ENCODE data around the gene CTSL. TPM values are rescaled to one million over a fixed set of nuclear protein-coding genes. Genes with fewer than 3 reads are reported as not detected.

The CTSL gene
- total RNA-seq, 1 experiment from 2014 or later = 32.2 TPM

DNA sequence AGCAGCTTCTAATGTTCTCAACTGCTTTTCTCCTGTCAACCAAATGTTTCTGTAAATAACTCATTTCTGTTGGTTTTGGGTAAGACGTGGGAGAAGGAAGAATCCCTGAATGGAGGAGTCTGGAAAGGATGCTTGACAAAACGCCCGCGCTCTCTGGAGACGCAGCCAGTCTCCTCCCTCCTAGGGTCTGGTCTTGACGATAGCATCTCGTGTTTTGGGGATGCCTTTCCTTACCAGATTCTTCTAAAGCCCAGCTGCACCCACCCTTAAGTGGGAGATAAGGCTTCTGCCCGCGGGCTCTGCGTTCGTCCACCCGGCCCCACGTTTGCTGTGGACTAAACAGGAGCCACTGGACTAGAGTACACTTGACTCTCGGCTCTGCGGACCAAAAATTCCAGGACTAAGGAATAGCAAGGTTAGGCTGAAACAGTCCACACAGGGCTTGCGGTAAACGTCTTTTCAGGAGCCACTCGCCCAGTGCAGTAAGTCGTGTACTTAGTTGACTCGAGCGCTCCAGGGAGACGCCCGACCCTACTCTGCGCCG is 491 bp upstream of the CTSL start:
- Mint-ChIP-seq H3K27ac (ENCODE audit: unreplicated experiment) (peak overlapping the region; percentile 87), H3K9me3 (ENCODE audit: low read depth, unreplicated experiment) (no peaks in the 10 kb centered on the region), H3K4me3 (ENCODE audit: low read depth, unreplicated experiment) (peak overlapping the region; percentile 98), H3K27me3 (ENCODE audit: unreplicated experiment) (peaks cover 17% of the 10 kb centered on the region), H3K36me3 (ENCODE audit: insufficient read depth, unreplicated experiment) (peaks cover 12% of the 10 kb centered on the region), H3K4me1 (ENCODE audit: low read depth, unreplicated experiment) (peaks cover 10% of the 10 kb centered on the region)
- no peak for DNase-seq
- intact Hi-C loops (cut with micrococcal nuclease; ENCODE audit: unreplicated experiment) = no loop called here
- TF ChIP-seq, protein P1, sequence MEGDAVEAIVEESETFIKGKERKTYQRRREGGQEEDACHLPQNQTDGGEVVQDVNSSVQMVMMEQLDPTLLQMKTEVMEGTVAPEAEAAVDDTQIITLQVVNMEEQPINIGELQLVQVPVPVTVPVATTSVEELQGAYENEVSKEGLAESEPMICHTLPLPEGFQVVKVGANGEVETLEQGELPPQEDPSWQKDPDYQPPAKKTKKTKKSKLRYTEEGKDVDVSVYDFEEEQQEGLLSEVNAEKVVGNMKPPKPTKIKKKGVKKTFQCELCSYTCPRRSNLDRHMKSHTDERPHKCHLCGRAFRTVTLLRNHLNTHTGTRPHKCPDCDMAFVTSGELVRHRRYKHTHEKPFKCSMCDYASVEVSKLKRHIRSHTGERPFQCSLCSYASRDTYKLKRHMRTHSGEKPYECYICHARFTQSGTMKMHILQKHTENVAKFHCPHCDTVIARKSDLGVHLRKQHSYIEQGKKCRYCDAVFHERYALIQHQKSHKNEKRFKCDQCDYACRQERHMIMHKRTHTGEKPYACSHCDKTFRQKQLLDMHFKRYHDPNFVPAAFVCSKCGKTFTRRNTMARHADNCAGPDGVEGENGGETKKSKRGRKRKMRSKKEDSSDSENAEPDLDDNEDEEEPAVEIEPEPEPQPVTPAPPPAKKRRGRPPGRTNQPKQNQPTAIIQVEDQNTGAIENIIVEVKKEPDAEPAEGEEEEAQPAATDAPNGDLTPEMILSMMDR (IDR thresholded peaks at IDR 0.05; ENCODE audit: unreplicated experiment) = no peak
- CTCF ChIA-PET = interaction anchor here (0.6 to 1.4 kb wide), 4 partner anchors 11 to 90 kb away, joined by 7 read pairs; no protein-coding TSS in a partner anchor
- BruUV-seq (replicated peaks) = no TSS peak

GRCh38 chr9:87729246-87729645 is 3.3 kb downstream of the CTSL start:
- Mint-ChIP-seq H3K9me3 (ENCODE audit: low read depth, unreplicated experiment) (no peaks in the 10 kb centered on the region), H3K27me3 (ENCODE audit: unreplicated experiment) (no peaks in the 10 kb centered on the region), H3K4me1 (ENCODE audit: low read depth, unreplicated experiment) (peaks cover 10% of the 10 kb centered on the region), H3K27ac (ENCODE audit: unreplicated experiment) (no peak overlapping the region), H3K4me3 (ENCODE audit: low read depth, unreplicated experiment) (no peak overlapping the region), H3K36me3 (ENCODE audit: insufficient read depth, unreplicated experiment) (peaks cover 12% of the 10 kb centered on the region)
- DNase-seq = no peak
- CTCF ChIA-PET = no interaction called here
- intact Hi-C loops (cut with micrococcal nuclease; ENCODE audit: unreplicated experiment) = no loop called here
- TF ChIP-seq, protein P1 (IDR thresholded peaks at IDR 0.05; ENCODE audit: unreplicated experiment) = no peak
- BruUV-seq (replicated peaks) = no TSS peak

DNA sequence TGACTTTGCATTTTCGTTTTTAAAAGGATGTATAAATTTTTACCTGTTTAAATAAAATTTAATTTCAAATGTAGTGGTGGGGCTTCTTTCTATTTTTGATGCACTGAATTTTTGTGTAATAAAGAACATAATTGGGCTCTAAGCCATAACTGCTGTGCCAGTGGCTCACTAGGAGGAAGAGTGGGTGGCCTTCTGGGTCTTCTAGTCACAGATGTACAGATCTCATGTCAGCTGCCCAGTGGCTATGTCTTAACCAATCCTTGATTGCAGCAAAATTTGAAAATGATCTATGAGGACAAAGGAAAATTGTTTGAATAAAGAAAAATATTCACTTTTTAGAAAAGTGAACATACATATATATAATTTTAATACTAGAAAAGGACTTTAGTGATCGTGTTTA is 5.4 kb downstream of the CTSL start:
- H3K27ac Mint-ChIP-seq (ENCODE audit: unreplicated experiment) = no peak overlapping the region
- peaks cover 2% of the 10 kb centered on the region for H3K4me1 Mint-ChIP-seq (ENCODE audit: low read depth, unreplicated experiment)
- no TSS peak for BruUV-seq (replicated peaks)
- no peaks in the 10 kb centered on the region for H3K9me3 Mint-ChIP-seq (ENCODE audit: low read depth, unreplicated experiment)
- H3K36me3 Mint-ChIP-seq (ENCODE audit: insufficient read depth, unreplicated experiment) = peaks cover 4% of the 10 kb centered on the region
- H3K4me3 Mint-ChIP-seq (ENCODE audit: low read depth, unreplicated experiment) = no peak overlapping the region
- intact Hi-C loops (cut with micrococcal nuclease; ENCODE audit: unreplicated experiment) = no loop called here
- no peak for DNase-seq
- no peaks in the 10 kb centered on the region for H3K27me3 Mint-ChIP-seq (ENCODE audit: unreplicated experiment)
- CTCF ChIA-PET = no interaction called here
- TF ChIP-seq, protein P1 (IDR thresholded peaks at IDR 0.05; ENCODE audit: unreplicated experiment) = no peak

- CTCF ChIA-PET = no interaction called here
- TF ChIP-seq, protein P1 (IDR thresholded peaks at IDR 0.05; ENCODE audit: unreplicated experiment) = no peak
- Mint-ChIP-seq H3K9me3 (ENCODE audit: low read depth, unreplicated experiment) (no peaks in the 10 kb centered on the region), H3K4me1 (ENCODE audit: low read depth, unreplicated experiment) (no peaks in the 10 kb centered on the region), H3K27me3 (ENCODE audit: unreplicated experiment) (no peaks in the 10 kb centered on the region), H3K27ac (ENCODE audit: unreplicated experiment) (no peak overlapping the region), H3K36me3 (ENCODE audit: insufficient read depth, unreplicated experiment) (no peaks in the 10 kb centered on the region), H3K4me3 (ENCODE audit: low read depth, unreplicated experiment) (no peak overlapping the region)
- intact Hi-C loops (cut with micrococcal nuclease; ENCODE audit: unreplicated experiment) = no loop called here
- no peak for DNase-seq
- BruUV-seq (replicated peaks) = no TSS peak
Observed at GRCh38 chr9:87732344-87732743, 6.4 kb downstream of the CTSL start.

All from Calu3 (cell line).